Stomach (tissue), 9 donors: ENCODE data around the gene L1CAM. TPM values are rescaled to one million over a fixed set of nuclear protein-coding genes. Genes with fewer than 3 reads are reported as not detected.

Experiments used
- DNase-seq, 2 donors: peaks; one replicate each; pipeline versions ENCODE4 v3.0.0 to v3.0.0-alpha.2; 2013 to 2019
- H3K27ac ChIP-seq, 5 donors: fragments of 200-600 bp in 4 of 5; sonication (generic) in 4 of 5; one replicate each; pipeline ENCODE4 v1.5.1; 2013 to 2019; ENCODE audit warnings: mild to moderate bottlenecking in 1 of 5, moderate library complexity in 1 of 5
- H3K27me3 ChIP-seq, 3 donors: fragments of 200-600 bp; sonication (generic); one replicate each; pipeline ENCODE4 v1.5.1; 2017 to 2019; ENCODE audit warnings: mixed run types in 1 of 3
- H3K36me3 ChIP-seq, 4 donors: fragments of 200-600 bp; sonication (generic); 1 replicate in 3 of 4; 2 replicates in 1 of 4; pipeline ENCODE4 v1.5.1; 2016 to 2019
- H3K4me1 ChIP-seq, 4 donors: fragments of 200-600 bp; sonication (generic); one replicate each; pipeline ENCODE4 v1.5.1; 2016 to 2019
- H3K4me3 ChIP-seq, 4 donors: fragments of 200-600 bp; sonication (generic) in 3 of 4; one replicate each; pipeline ENCODE4 v1.5.1; 2016 to 2019; ENCODE audit warnings: mild to moderate bottlenecking in 1 of 4
- H3K9me3 ChIP-seq, 4 donors: fragments of 200-600 bp; sonication (generic); one replicate each; pipeline ENCODE4 v1.5.1; 2016 to 2019
- EP300 ChIP-seq: sonication (generic); formaldehyde crosslinking; IDR thresholded peaks from one replicate; pipeline ENCODE4 v1.6.1; 2017; ENCODE audit warnings: antibody characterized with exemption
- POLR2A ChIP-seq, 4 donors: fragments of 450-650 bp; IDR thresholded peaks; one replicate each; pipeline ENCODE4 v1.6.1; 2016; ENCODE audit warnings: antibody characterized with exemption in 4 of 4, control low read depth in 2 of 4, mild to moderate bottlenecking in 1 of 4, moderate library complexity in 1 of 4
- POLR2AphosphoS5 ChIP-seq, 3 donors: sonication (generic); formaldehyde crosslinking; IDR thresholded peaks; one replicate each; pipeline ENCODE4 v1.6.1; 2016; ENCODE audit warnings: antibody characterized with exemption in 3 of 3
- WGBS, 5 donors: extraction: QIAGEN DNeasy Blood & Tissue Kit in 3 of 5; methylation state at CpG; one replicate each; pipeline versions ENCODE4 v1.1.5 to v1.1.7; 2013 to 2018; 5-methylcytosine and 5-hydroxymethylcytosine counted together
- intact Hi-C: fragments of 100-400 bp; cut with DNase I; formaldehyde crosslinking; loops from one replicate; pipeline ENCODE4 v1.15.1; 2023; ENCODE audit warnings: low total_unique reads
- polyA plus RNA-seq, 3 donors: library from polyadenylated mRNA; stranded (reverse); fragments of 200-250 nt; gene quantifications; one replicate each; pipeline ENCODE4 v1.2.3, GENCODE V29; 2013
- total RNA-seq, 5 donors: library from RNA; depleted of rRNA; stranded (reverse); fragments of >200 nt; gene quantifications; one replicate each; pipeline versions ENCODE4 v1.1.0 to v1.2.3, GENCODE V29; 2014 to 2016
- TF ChIP-seq, protein P1 (sequence below), 7 experiments: fragments of 450-650 bp in 4 of 7; fragments of 200-600 bp in 3 of 7; sonication (generic) in 3 of 7; IDR thresholded peaks; one replicate each; pipeline ENCODE4 v1.5.1; 2016 to 2019; ENCODE audit warnings: antibody characterized with exemption in 7 of 7, control low read depth in 2 of 7, mild to moderate bottlenecking in 1 of 7
- donor health status: healthy with polysubstance abuse.
- donor health status: Bipolar disorder and iron deficiency.
- donor health status: healthy.

L1CAM gene
- total and polyA plus RNA-seq, 8 donors: under 0.01 to 19.1 (median 2.7) TPM

DNA sequence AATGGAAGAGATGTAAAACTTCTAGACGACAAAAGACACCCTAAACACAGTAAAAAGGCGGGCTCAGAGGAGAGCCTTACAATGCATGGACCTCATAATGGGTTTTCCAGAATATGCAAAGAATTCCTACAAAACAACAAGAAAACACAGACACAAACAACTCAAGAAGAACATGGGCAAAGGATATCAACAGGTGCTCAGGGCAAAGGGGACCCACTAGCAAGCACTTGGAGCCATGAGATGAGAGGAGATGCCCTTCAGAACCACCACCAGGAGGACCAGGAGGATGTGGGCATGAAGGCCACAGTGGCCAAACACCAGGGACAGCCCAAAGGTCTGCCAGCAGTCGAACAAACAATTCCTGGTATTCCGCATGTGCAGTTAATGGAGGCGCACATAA is 72.8 kb downstream of the L1CAM start:
- Histone ChIP-seq H3K4me1 (no peaks in the 10 kb centered on the region), H3K36me3 (no peaks in the 10 kb centered on the region), H3K27ac (no peak overlapping the region), H3K27me3 (peaks cover 0 to 10% (median 0%) of the 10 kb centered on the region in 3 donors), H3K4me3 (no peak overlapping the region), H3K9me3 (peaks cover 0 to 13% (median 3%) of the 10 kb centered on the region in 4 donors)
- intact Hi-C loops: no loop called here
- DNase-seq: no peak
- TF ChIP-seq, protein P1, sequence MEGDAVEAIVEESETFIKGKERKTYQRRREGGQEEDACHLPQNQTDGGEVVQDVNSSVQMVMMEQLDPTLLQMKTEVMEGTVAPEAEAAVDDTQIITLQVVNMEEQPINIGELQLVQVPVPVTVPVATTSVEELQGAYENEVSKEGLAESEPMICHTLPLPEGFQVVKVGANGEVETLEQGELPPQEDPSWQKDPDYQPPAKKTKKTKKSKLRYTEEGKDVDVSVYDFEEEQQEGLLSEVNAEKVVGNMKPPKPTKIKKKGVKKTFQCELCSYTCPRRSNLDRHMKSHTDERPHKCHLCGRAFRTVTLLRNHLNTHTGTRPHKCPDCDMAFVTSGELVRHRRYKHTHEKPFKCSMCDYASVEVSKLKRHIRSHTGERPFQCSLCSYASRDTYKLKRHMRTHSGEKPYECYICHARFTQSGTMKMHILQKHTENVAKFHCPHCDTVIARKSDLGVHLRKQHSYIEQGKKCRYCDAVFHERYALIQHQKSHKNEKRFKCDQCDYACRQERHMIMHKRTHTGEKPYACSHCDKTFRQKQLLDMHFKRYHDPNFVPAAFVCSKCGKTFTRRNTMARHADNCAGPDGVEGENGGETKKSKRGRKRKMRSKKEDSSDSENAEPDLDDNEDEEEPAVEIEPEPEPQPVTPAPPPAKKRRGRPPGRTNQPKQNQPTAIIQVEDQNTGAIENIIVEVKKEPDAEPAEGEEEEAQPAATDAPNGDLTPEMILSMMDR (IDR thresholded peaks at IDR 0.05): no peak
- TF ChIP-seq POLR2A (IDR thresholded peaks at IDR 0.05) (no peak), EP300 (no peak), POLR2AphosphoS5 (IDR thresholded peaks at IDR 0.05) (no peak)
- 87 to 94% (median 91%) methylated on average over 5 of the region's 5 CpGs for WGBS, 5 donors

DNA sequence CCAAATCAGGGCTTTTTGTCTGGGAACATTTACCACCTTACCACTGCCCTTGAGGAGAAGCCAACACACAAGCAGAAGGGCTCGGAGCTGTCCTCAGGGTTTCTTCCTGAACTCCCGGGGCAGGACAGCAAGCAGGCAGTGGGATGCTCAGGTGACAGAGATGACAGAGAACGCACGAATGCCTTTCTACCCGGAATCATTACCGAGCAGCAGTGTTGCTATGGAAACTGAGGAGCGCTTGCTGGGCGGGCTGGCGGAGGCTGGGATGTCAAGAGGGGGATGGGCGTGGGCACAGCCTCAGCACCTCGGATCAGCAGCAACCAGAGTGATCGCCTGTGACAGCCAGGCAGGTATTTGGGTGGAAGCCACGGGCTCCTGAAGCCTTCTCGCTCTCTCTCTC is 73.8 kb downstream of the L1CAM start:
- DNase-seq: no peak
- H3K36me3 ChIP-seq: no peaks in the 10 kb centered on the region
- intact Hi-C loops: no loop called here
- no peak overlapping the region for H3K27ac ChIP-seq
- no peak for TF ChIP-seq POLR2AphosphoS5 (IDR thresholded peaks at IDR 0.05)
- TF ChIP-seq POLR2A (IDR thresholded peaks at IDR 0.05): no peak
- TF ChIP-seq EP300: no peak
- TF ChIP-seq, protein P1 (IDR thresholded peaks at IDR 0.05): no peak
- H3K4me1 ChIP-seq: no peaks in the 10 kb centered on the region
- peaks cover 0 to 13% (median 3%) of the 10 kb centered on the region in 4 donors for H3K9me3 ChIP-seq
- 26 to 62% (median 46%) methylated on average over 11 to 14 of the region's 14 CpGs for WGBS, 5 donors
- no peak overlapping the region for H3K4me3 ChIP-seq
- H3K27me3 ChIP-seq: peaks cover 0 to 10% (median 0%) of the 10 kb centered on the region in 3 donors

Other genes with a start within 250 kb of the L1CAM start
- gene DUSP9, start 239.0 kb downstream of the L1CAM start, total RNA-seq: under 1 TPM in 1 of 5 donors, not detected in 4; 0.18 TPM
- gene DUSP9, start 239.0 kb downstream of the L1CAM start, polyA plus RNA-seq: under 1 TPM in 1 of 3 donors, not detected in 2; 0.25 TPM
- 10 to 100 TPM in 2 of 5 donors, 1 to 10 TPM in 2, under 1 TPM in 1; 0.87 to 21.0 (median 8.3) TPM for gene PNCK, start 212.4 kb downstream of the L1CAM start, total RNA-seq
- 10 to 100 TPM in 1 of 3 donors, under 1 TPM in 1, not detected in 1; 0.44 to 14.9 TPM for gene PNCK, start 212.4 kb downstream of the L1CAM start, polyA plus RNA-seq
- gene SLC6A8, start 198.2 kb downstream of the L1CAM start, total RNA-seq: 10 to 100 TPM; 17.7 to 32.7 (median 19.1) TPM
- gene SLC6A8, start 198.2 kb downstream of the L1CAM start, polyA plus RNA-seq: 10 to 100 TPM in 2 of 3 donors, 1 to 10 TPM in 1; 7.3 to 30.9 (median 15.9) TPM
- 100 to 1,000 TPM in 1 of 5 donors, 10 to 100 TPM in 3, under 1 TPM in 1; 0.58 to 121 (median 75.9) TPM for gene BCAP31, start 161.8 kb downstream of the L1CAM start, total RNA-seq
- 100 to 1,000 TPM in 1 of 3 donors, 10 to 100 TPM in 2; 49.6 to 156 (median 88.0) TPM for gene BCAP31, start 161.8 kb downstream of the L1CAM start, polyA plus RNA-seq
- 10 to 100 TPM in 3 of 5 donors, 1 to 10 TPM in 2; 2.4 to 22.3 (median 14.5) TPM for gene ABCD1, start 161.3 kb downstream of the L1CAM start, total RNA-seq
- gene ABCD1, start 161.3 kb downstream of the L1CAM start, polyA plus RNA-seq: 1 to 10 TPM; 3.2 to 3.7 (median 3.4) TPM
- gene PLXNB3, start 121.9 kb downstream of the L1CAM start, total RNA-seq: 10 to 100 TPM in 3 of 5 donors, 1 to 10 TPM in 2; 1.8 to 49.2 (median 18.7) TPM
- 10 to 100 TPM in 1 of 3 donors, 1 to 10 TPM in 2; 5.2 to 11.9 (median 6.0) TPM for gene PLXNB3, start 121.9 kb downstream of the L1CAM start, polyA plus RNA-seq
- 1 to 10 TPM in 3 of 5 donors, not detected in 2; 1.1 to 3.6 (median 1.6) TPM for gene SRPK3, start 105.1 kb downstream of the L1CAM start, total RNA-seq
- 1 to 10 TPM in 1 of 3 donors, under 1 TPM in 2; 0.35 to 1.7 (median 0.46) TPM for gene SRPK3, start 105.1 kb downstream of the L1CAM start, polyA plus RNA-seq
- gene IDH3G, start 91.8 kb downstream of the L1CAM start, total RNA-seq: 100 to 1,000 TPM in 1 of 5 donors, 10 to 100 TPM in 4; 31.0 to 186 (median 54.0) TPM
- gene IDH3G, start 91.8 kb downstream of the L1CAM start, polyA plus RNA-seq: 10 to 100 TPM; 52.3 to 57.7 (median 54.4) TPM
- 100 to 1,000 TPM in 3 of 5 donors, 10 to 100 TPM in 2; 13.9 to 186 (median 150) TPM for gene SSR4, start 91.5 kb downstream of the L1CAM start, total RNA-seq
- gene SSR4, start 91.5 kb downstream of the L1CAM start, polyA plus RNA-seq: 100 to 1,000 TPM; 554 to 717 (median 646) TPM
- gene PDZD4, start 55.6 kb downstream of the L1CAM start, total RNA-seq: 10 to 100 TPM in 1 of 5 donors, 1 to 10 TPM in 4; 4.6 to 11.1 (median 6.7) TPM
- gene PDZD4, start 55.6 kb downstream of the L1CAM start, polyA plus RNA-seq: 1 to 10 TPM; 2.1 to 5.5 (median 3.4) TPM
- under 1 TPM in 1 of 5 donors, not detected in 4; 0.37 TPM for gene AVPR2, start 18.5 kb upstream of the L1CAM start, total RNA-seq
- gene AVPR2, start 18.5 kb upstream of the L1CAM start, polyA plus RNA-seq: 1 to 10 TPM in 2 of 3 donors, under 1 TPM in 1; 0.19 to 1.4 (median 1.1) TPM
- 10 to 100 TPM; 18.5 to 93.9 (median 67.7) TPM for gene ARHGAP4, start 40.1 kb upstream of the L1CAM start, total RNA-seq
- 10 to 100 TPM; 24.9 to 35.5 (median 25.2) TPM for gene ARHGAP4, start 40.1 kb upstream of the L1CAM start, polyA plus RNA-seq
- gene NAA10, start 48.9 kb upstream of the L1CAM start, total RNA-seq: 10 to 100 TPM; 23.2 to 63.8 (median 35.6) TPM
- gene NAA10, start 48.9 kb upstream of the L1CAM start, polyA plus RNA-seq: 100 to 1,000 TPM; 114 to 161 (median 125) TPM
- gene RENBP, start 58.5 kb upstream of the L1CAM start, total RNA-seq: 1 to 10 TPM in 2 of 5 donors, not detected in 3; 2.3 to 8.3 TPM
- gene RENBP, start 58.5 kb upstream of the L1CAM start, polyA plus RNA-seq: 10 to 100 TPM in 1 of 3 donors, 1 to 10 TPM in 2; 4.4 to 12.7 (median 8.1) TPM
- gene HCFC1, start 85.6 kb upstream of the L1CAM start, total RNA-seq: 10 to 100 TPM; 13.2 to 61.6 (median 35.3) TPM
- 10 to 100 TPM in 2 of 3 donors, 1 to 10 TPM in 1; 9.0 to 13.9 (median 12.6) TPM for gene HCFC1, start 85.6 kb upstream of the L1CAM start, polyA plus RNA-seq
- gene TMEM187, start 86.6 kb upstream of the L1CAM start, total RNA-seq: 10 to 100 TPM in 1 of 5 donors, 1 to 10 TPM in 2, under 1 TPM in 1, not detected in 1; 0.89 to 16.2 (median 2.9) TPM
- 1 to 10 TPM; 2.3 to 7.0 (median 6.3) TPM for gene TMEM187, start 86.6 kb upstream of the L1CAM start, polyA plus RNA-seq
- gene IRAK1, start 133.7 kb upstream of the L1CAM start, total RNA-seq: 100 to 1,000 TPM in 2 of 5 donors, 10 to 100 TPM in 3; 25.5 to 211 (median 75.2) TPM
- 10 to 100 TPM; 52.1 to 73.9 (median 59.1) TPM for gene IRAK1, start 133.7 kb upstream of the L1CAM start, polyA plus RNA-seq
- 10 to 100 TPM; 14.5 to 47.9 (median 23.5) TPM for gene MECP2, start 211.5 kb upstream of the L1CAM start, total RNA-seq
- 10 to 100 TPM; 10.7 to 14.7 (median 11.0) TPM for gene MECP2, start 211.5 kb upstream of the L1CAM start, polyA plus RNA-seq